ENCODE measurements around the gene CD58.

CD58 gene

GRCh38 chr1:116490588-116490987, 80.2 kb downstream of the CD58 start:
- no peak for DNase-seq

DNA sequence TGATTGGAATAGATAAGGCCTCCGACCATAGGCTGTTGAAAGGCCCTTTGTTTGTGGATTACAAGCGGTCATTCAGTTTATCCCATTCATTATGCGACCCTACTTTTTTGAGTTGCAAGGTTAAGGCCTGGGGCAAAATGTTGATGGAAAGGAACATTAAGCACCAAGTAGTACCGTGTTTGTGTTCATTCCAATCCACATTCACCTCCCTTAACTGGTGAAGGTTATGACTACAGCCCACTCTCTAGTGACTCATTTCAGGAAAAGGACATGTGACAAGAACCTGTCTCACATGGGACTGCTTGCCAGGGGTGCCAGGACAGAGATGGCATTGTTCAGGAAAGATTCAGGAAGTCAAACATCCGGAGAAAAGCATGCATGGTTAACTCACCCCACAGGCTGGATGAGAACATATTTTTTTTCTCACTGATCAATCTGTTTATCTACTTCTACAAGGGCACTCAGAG, 81.6 kb downstream of the CD58 start:
- DNase-seq, result no peak

DNA sequence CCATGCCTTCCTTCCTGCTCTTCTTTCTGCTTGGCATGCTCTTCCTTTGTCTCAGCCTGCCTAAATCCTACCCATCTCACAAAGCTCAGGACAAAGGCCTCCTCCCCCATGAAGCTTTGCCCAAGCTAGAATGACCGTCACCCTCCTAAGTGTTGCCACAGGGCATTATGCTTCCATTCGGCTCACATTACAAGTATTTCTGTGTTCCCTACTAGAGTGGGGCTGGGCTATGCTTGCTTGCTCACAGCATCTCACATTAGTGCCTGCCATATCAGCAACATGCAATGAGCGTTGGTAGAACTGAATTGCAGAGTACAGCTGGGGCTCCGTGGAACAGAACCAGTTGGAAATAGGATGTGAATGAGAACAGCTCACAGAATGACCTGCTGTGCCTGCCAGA, 82.8 kb downstream of the CD58 start:
- DNase-seq, result no peak

DNA sequence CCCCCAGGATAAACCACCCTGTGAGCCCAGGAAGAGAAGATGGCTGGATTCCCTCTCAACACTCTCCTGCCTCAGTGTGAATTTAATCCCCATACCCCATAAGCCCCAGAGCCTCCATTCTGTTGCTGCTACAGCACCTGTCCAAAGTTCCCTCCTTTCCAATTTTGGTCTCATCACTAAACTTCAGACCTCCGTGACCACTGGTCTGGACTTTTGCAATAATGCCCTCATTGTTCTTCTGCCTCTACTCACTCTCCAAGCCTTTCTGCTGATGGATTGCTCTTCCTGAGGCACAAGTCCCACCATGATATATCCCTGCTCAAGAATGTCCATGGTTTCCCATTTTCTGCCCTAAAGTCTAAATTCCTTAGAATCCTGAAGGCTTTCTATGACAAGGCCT, 83.2 kb downstream of the CD58 start:
- no peak for DNase-seq

GRCh38 chr1:116487031-116487430, 83.8 kb downstream of the CD58 start:
- no peak for DNase-seq

DNA sequence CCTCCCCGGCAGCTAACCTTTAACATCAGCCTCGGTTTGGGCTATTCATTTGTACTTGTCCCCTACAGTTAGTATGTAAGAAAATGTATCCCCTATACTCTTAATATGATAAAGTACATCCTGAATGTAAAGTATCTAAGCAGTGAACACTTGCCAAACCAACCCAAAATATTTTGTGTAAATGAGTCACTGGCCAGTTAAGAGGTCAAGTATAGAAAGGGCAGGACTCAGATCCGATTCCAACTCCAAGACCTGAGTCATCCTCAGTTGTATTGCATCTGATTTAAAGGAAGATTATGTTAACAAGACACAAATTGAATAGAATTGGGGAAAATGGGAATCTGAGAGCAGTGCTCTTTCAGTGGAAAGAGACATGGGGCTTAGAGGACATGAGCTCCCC, 84.4 kb downstream of the CD58 start:
- no peak for DNase-seq

GRCh38 chr1:116485976-116486375, 84.8 kb downstream of the CD58 start:
- DNase-seq, result no peak

GRCh38 chr1:116485071-116485735, 85.6 kb downstream of the CD58 start:
- peak; percentile 67 for DNase-seq

GRCh38 chr1:116483481-116484309, 87.1 kb downstream of the CD58 start:
- no peak for DNase-seq

GRCh38 chr1:116482490-116482889, 88.3 kb downstream of the CD58 start:
- DNase-seq, result no peak

GRCh38 chr1:116481934-116482333, 88.9 kb downstream of the CD58 start:
- DNase-seq, result no peak

DNA sequence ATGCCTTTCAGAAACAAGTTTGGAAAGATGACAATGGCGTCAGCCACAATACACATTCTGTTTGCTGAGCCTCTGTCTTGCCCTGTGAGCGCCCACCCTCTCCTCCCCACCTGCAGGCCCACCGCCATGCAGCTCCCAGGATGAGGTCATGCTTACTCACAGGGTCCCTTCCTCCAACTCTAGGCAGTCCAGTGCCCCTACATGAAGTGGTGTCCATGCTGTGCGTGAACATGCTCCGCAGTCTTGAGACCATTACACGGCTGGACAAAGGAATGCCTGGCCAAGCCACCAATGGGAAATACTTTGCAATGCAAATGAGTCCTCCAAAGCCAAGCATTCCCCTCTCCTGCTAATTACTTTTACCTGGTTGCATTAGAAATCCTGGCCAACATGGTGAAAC, 92.2 kb downstream of the CD58 start:
- no peak for DNase-seq

- DNase-seq, result no peak
Measured at GRCh38 chr1:116477429-116477828, 93.4 kb downstream of the CD58 start.

DNA sequence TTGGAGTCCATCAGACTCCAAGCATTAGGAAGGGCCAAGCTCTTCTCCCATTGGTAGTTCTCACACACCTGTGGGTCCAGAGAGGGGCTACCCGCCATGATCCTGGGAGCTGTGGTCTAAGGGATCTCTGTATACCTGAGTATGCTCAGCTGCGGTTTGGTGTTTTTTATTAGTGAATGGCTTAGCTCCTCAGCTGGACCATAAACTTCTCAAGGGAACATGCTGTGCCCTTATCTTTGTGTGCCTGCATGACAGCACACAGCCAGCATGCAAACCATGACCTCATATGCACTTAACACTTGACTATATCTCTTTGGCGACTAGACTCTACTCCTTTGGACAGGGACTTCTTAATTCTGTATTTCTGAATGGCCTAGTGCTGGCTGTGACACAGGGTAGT, 94.5 kb downstream of the CD58 start:
- no peak for DNase-seq

DNA sequence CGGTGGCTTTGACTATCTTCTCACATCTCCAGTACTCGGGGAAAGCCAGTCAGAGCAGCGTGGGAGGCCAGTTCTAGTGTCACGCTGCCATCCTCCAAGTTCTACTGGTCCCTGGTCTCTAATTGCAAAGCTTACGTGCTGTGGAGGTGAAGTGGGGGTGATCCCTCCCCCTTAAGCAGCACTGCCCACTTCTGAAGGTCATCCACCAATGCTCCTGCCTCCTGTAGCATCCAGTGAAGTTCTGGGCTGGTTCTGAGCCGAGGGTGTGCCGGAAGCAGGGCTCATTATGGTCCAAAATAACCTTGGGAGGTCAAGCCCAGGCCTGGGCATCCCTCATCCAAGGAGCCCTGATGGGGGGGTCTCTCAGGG, 95.0 kb downstream of the CD58 start:
- no peak for DNase-seq

DNA sequence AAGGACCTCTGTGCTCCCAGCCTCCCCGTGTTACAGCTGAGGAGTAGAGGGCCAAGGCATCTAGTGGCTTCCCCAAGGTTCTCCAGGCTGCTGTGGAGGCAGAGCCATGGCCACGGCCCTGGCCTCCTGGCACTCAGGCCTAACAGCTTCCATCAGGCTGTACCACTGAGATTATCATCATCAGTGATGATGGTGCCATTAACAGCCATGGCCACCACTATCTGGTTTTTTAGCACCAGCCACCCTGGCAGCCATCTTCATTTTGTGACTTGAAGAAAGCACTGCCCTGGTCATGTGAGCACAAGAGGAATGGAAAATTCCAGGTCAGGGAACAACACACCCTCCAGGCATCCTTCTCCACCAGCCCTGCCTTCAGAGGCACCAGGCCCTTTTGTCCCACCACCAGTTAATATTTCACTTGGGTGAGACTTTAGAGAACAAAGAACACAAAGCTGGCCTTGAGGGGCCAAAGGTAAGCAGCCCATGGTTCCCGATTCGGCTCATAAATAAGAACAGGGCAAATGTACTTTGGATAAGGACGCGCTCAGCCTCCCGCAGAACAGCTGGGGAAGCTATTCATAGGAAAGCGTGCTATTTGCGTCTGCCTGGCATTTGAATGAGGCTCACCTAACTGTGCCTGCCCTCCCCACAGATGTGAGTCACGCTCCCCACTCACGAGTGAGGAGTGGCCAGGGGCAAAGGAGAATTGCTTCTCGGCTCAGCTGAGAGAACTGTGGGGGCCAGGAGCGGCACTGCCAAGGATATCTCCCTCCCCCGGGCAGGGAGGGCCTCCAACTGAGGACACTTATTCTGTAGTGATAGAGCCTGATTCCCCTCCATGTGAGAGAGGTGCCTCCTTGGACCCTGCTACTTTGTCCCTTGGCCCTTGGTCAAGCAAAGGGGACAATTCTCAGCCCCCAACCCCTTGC, 95.6 kb downstream of the CD58 start:
- DNase-seq, result no peak

DNA sequence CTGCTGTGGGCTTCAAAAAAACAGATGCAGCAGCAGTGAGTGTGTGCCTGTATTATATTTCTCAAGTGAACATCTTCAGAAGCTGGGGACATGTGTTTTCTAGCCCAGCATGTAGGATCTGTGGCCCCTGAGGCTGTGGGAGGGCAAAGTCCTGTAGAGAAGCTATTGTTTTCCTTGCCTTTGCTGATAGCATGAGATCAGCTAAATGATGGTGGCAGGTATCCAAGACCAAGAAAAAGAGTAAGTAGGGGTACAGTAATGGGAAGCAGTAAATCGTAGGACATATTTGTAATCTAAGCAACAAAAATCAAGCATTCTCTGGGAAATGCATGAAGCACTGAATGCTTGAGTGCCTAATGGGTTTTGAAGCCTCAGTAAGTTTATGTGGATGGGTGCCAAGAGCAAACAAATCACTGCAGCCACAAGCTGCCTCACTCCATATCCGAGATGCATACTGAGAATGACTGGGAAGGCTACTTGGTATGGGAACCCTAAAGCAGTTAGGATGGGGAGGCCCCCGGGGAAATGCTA, 98.3 kb downstream of the CD58 start:
- peak; percentile 24 for DNase-seq

DNA sequence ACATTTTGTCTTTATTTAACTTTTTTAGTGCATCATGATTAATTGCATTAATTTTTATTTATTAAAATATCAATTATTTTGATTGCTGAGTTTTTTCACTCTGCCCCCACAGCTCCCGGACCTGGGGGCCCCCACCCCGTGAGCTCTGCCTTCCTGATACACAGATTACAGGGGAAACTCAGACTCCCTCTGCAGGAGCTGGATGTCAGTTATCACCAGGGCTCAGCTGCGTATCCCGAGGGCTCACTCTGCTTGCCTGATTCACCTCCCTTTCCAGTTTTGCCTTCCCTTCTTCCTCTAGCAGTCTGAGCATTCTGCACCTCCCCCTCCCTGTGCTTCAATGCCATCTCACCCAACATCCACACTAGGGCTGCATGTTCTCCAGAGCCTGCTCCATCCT, 99.6 kb downstream of the CD58 start:
- no peak for DNase-seq

GRCh38 chr1:116470671-116471070, 100.2 kb downstream of the CD58 start:
- no peak for DNase-seq

DNA sequence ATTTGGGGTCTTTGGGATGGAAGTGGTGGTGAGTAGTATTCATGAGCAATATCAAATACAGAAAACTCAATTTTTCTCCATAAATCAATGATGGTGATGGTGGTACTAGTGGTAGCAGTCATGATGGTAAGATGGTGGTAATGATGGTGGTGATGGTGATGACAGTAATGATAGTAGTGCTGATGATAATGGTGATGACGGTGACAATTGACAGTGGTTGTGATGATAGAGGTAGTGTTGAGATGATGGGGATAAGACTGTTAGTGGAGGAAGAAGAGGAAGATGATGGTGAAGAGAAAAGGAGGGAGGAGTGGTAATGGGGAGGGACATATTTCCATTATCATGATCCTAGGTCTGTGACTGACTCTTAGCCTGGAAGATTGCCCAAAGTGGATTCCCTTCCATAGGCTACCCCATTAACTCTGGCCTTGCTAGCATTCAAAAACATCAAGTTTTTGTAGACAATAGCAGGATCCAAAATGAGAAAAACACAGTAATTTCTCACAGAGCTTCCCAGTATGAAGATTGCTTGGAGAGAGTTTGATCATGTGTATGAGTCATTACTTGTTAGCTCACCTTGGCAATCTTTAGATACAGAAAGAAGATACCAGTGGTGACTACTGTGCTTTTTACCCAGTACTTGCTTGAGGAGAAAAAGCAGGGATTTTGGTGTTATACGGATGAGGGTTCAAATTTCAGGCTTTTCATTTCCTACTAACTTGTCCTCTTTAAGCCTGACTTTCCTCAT, 103.8 kb downstream of the CD58 start:
- no peak for DNase-seq

DNA sequence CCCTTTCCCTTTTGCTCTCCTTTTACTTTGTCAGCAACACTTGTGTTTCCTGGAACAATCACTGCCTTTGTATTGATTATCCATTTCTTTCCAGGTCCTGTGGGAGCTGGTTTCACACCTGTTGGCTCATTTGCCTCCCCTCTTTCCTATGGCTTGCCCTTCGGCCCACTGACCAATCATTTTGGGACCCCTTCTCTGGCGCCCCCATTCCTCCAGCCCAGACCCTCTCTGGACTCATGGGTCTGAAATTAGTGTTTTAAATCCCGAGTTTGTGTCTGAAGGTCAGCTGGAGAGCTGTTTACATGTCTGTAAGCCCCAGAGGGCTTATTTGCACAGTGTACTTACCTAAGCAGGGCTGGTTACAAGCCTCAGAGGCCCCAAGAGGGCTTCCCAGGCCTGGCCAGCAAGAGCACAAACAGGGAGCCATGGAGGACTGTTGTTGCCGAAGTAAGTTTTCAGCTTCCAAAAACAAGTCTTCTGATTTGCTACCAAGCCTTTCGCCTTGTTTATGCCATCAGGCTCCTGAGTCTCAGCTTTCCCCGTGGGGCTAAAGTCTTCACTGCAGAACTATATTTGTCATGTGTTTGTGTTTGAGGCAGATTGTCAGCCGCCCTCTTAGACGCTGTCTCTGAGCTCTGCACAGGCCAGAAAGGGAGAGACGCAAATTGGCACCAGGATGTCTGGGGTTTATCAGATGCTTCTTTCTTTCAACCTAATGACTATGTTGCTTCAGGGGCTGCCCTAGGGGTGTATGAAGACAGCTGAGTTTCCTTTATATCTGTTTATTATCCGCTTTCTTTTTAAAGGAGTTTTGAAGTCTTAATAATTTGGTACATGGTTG, 104.8 kb downstream of the CD58 start:
- DNase-seq, result no peak

DNA sequence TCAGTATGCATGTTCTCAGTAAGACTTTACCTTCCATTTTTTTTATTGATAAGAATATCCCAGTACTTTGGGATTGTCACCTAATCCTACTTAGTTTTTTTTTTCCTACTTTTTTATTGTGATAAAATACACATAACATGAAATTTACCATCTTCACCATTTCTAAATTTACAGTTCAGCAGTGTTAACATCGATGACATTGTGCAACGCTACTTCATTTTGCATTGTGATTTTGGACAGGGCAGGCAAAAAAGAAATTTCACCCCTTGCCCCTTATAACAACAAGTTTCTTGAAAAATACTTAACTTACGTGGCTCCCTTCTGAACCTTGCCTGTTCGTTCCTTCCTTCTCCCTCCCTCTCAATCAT, 105.4 kb downstream of the CD58 start:
- no peak for DNase-seq
